DND-41 (cell line): ENCODE measurements around the gene NEURL1.

Experiments used
- EZH2 ChIP-seq: IDR thresholded peaks from 3 replicates; pipeline ENCODE4 v1.6.1; 2012; ENCODE audit warnings: borderline replicate concordance, low read depth, mild to moderate bottlenecking, moderate library complexity, low read length, inconsistent platforms; ENCODE audit not compliant: severe bottlenecking
- TF ChIP-seq, protein P1 (sequence below): IDR thresholded peaks from 2 replicates; pipeline ENCODE4 v1.5.1; 2012; ENCODE audit warnings: borderline replicate concordance, low read length, moderate library complexity, mild to moderate bottlenecking; ENCODE audit not compliant: poor library complexity, severe bottlenecking; ENCODE audit errors: extremely low read depth

DNA sequence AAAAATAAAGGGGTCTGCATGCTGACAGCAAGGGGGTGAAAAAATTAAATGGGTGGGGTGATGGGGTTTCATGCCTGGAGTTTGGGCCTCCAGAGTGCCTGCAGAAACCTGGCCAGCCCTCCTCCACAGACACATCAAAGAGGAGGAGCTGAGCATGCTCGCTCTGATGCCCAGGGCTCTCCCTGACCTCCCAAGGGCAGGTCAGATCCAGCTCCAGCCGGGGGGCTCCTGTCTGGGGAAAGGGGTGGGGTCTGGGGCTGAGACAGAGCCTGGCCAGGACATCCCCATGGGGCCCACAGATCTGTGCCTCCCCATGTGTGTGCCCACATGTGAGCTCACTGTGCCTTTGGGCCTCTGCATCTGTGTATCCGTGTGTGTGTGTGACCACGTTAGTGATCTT, 33.9 kb upstream of the NEURL1 start:
- TF ChIP-seq, protein P1, sequence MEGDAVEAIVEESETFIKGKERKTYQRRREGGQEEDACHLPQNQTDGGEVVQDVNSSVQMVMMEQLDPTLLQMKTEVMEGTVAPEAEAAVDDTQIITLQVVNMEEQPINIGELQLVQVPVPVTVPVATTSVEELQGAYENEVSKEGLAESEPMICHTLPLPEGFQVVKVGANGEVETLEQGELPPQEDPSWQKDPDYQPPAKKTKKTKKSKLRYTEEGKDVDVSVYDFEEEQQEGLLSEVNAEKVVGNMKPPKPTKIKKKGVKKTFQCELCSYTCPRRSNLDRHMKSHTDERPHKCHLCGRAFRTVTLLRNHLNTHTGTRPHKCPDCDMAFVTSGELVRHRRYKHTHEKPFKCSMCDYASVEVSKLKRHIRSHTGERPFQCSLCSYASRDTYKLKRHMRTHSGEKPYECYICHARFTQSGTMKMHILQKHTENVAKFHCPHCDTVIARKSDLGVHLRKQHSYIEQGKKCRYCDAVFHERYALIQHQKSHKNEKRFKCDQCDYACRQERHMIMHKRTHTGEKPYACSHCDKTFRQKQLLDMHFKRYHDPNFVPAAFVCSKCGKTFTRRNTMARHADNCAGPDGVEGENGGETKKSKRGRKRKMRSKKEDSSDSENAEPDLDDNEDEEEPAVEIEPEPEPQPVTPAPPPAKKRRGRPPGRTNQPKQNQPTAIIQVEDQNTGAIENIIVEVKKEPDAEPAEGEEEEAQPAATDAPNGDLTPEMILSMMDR: no peak
- TF ChIP-seq EZH2: no peak
